Stimulated activated CD4-positive, alpha-beta T cell treated with anti-CD3 and anti-CD28 coated beads, TNF-alpha, amount 100 ng/mL, for 48 hours (primary cell): ENCODE results near the gene CRACDL.
"Not testable (repeated sequence)": the region's sequence is repeated elsewhere in the genome, so short reads cannot be mapped to it uniquely, and the experiment has no call there.

Experiments used
- DNase-seq, 3 donors: peaks; one replicate each; pipeline ENCODE4 v3.0.0-alpha.2; 2020; ENCODE audit warnings: low read depth in 3 of 3

The CRACDL gene

DNA sequence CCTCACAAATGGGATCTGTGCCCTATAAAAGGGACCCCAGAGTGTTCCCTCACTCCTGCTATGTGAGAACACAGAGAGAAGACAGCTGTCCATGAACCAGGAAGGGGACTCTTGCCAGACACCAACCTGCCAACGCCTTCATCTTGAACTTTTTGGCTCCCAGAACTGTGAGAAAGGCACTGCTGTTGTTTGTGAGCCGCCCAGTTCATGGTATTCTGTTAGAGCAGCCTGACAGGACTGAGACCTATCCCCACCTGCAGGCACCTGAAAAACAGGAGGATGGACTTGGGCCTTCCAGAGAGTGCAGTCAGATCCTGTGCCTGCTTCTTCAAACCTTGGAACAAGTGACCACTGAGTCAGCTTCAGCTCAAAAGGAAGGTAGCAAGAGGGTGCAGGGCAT is 51.4 kb downstream of the CRACDL start:
- no peak for DNase-seq

GRCh38 chr2:98883780-98884211 is 52.2 kb downstream of the CRACDL start:
- no peak for DNase-seq

- no peak for DNase-seq
These were observed 52.9 kb downstream of the CRACDL start for GRCh38 chr2:98882971-98883779.

DNA sequence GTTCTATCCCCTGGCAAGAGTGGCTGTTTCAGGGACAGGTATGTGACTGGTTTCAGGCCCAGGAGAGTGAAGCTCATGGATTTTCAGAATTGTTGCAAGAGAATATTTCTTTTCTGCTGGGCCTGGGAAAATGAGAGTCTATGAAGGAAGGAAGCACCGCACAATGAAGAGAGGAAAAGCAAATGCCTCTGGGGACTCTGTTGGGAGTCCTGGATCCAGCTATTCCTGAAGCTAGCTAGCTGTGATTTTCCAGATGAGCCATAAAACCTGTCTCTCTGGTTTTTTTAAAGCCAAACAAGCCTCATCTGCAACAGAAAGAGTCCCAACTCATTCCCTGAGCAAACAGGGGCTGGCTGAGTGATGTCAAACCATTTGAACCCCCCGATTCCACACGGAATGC is 53.7 kb downstream of the CRACDL start:
- no peak for DNase-seq

DNA sequence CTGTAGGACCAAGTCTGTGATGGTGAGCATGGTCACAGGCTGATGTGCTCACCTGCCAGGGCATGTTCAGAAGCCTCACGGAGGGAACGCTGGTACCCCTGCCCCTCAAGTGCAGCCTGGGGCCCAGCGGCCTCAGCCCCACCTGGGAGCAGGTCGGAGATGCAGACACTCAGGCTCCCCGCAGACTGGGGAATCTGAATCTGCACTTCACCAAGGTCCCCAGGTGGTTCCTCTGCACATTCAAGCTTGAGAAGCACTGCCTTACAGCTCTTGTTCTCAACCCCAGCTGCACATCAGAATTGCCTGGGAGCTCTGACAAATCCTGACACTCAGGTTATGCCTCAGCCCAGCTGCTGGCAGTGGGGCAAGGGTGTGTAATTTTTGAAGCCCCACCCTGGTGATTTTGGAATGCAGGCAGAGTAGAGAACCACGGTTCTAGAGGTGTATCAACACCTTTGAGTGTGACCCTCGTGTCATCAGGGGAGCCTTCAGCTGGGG is 54.8 kb downstream of the CRACDL start:
- no peak for DNase-seq

DNA sequence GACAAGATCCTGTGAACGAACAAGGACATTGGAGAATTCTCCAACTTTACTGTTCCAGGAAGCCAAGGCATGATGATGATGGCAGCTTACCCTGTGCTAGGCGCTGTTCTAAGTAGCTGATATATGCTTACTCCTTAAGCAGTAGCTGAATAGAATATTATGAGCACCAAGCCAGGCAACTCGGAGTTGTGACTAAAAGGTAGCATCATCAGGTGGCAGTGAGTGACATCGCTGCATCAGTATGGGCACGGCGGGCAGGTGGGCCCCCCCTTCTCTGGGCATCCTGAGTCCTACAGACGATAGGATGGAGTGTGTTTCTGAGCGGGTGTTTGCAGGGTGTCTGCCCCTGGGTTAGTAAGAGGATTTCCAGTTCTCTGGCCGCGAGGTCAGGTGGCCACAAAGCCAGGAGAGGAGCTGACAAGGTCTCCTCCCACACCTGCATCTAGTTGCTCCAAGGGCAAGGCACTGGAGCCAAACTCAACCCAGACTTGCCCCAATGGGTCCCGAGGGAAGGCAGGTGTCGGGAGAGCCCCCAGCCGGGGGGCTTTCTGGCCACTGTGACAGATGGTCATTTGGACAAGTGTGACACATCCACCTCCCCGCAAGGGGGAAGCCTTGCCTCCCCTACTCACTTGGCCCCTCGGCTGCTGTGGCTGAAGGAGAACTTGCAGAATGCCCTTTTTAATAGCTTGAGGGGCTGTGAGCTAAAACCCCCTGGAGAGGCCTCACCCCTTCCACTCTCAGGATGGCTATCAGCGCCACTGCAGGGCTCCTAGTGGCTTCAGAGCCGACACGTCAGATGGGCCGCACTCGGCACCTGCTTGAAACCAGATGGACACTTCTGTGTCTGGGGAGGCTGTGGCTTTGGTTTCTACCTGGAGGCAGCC is 55.5 kb downstream of the CRACDL start:
- DNase-seq, result no peak

- not testable (repeated sequence) for DNase-seq
These were observed 58.4 kb downstream of the CRACDL start for GRCh38 chr2:98877658-98878057.

DNA sequence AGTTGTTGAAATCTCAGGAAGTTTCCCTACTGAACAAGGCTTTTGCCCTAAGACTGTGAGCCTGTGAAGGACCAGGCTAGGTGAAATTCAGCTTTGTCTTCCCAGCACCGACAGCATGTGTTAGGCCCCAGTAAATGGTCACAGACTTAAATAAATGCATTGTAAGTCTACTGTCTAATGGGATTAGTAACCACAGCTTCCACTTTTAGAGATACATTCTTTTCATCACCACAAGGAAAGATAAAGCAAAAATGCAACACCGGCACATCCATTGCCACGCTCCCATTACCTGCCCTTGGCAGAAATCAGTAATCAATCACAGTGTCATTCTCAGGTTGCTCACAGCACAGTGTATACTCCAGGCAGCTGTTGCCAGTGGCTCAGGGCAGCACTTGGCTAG is 59.3 kb downstream of the CRACDL start:
- no peak for DNase-seq

- DNase-seq, result no peak
These were observed 60.3 kb downstream of the CRACDL start for GRCh38 chr2:98875746-98876145.

DNA sequence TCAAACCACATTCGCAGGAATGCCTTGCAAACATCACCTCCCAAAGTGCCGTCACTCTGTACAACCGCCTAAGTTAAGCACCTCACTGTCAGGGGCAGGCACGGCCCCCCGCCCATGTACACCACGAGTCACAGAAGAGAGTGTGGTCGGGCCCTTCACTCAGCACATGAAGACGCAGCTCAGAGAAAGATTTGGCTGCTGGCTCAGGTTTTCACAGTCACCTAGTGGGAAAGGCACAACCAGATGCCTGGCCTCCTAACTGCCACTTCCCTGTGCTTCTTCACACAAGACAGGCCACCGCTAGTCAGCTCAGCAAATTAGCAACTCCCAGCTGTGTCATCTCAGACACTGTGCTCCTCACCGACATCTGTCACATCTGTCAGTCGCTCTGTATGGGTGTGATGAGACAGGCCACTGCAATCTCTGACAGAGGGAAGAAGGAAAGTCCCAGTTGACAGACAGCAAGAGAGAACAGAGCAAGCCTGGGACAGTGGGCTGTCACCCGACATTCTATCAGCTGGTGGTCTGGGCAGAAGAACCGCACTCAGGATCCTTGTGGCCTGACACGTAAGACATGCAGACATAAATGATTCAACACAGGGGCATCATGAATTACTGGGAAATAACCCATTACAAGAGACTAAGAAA is 60.8 kb downstream of the CRACDL start:
- DNase-seq, result no peak

GRCh38 chr2:98874186-98874689 is 61.8 kb downstream of the CRACDL start:
- DNase-seq, result no peak

- DNase-seq, result no peak
These were observed 63.5 kb downstream of the CRACDL start for GRCh38 chr2:98872526-98872925.

DNA sequence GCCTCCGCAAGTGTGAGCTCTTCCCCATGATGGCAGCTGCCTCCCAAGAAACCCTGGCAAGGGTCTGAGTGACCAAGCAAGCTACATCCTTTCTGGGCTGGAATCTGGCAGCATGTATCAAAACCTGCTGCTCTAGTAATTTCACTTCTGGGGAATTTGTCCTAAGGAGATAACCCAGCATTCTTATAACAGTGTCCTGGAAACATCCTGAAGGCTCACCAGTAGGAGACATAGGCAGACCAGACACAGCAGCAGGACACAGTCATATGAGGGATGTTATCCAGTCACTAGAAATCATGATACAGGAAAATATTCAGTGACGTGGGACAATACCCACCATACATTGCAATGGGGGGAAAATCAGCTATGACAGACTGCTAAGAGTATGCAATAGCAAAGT is 64.5 kb downstream of the CRACDL start:
- no peak for DNase-seq

- no peak for DNase-seq
These were observed 65.4 kb downstream of the CRACDL start for GRCh38 chr2:98870516-98871158.

DNA sequence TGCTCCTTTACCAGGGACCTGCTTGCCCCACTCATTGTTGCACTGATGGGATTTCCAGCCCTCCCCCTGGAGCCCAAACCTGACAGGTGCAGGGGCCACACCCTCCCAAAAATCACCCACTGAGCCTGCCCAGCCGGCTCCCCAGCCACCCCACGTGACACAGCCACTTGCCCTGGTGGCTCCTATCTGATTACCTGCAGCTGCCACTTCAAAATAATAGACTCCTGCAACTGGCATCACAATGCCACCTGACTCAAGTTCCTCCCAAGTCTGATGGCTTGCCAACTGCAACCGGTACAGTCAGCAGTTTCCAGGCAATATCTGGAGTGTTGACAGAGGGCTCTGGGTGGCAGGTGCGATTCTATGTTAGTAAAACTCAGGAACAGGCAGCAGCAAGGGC is 66.2 kb downstream of the CRACDL start:
- DNase-seq, result no peak

GRCh38 chr2:98869272-98869641 is 66.8 kb downstream of the CRACDL start:
- DNase-seq, result no peak

DNA sequence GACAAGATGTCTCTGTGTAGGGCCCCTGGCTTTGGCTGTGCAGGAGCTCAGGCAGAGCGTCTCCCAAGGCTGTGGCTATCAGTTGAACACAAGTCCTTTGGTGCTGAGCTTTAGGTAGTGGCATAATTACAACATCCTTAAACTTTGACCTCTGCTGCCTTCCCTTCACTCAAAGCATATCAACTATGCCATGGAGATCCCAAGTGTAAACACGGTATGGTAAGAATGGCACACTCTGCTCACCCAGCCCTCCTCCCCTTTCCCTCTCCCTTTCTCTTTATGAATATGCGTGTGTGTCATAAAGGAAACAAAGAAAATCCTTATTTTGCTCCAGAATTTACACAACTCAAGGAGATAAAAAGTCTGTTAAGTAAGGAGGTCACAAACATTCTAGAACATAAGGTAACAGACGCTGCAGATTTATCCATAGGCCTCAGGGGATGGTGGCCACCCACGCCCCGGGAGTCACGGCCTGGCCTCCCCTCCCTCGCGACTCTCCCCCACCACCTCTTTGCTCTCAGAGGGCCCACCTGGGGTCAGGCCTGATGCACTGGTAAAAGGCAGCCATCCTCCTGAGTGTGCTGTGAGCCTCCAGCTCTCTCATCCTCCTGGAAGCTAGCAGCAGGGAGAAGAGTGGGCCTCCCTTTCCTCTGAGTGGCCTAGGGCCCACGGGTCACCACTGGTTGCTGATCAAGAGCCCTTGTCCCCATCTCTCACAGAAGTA is 67.3 kb downstream of the CRACDL start:
- no peak for DNase-seq

DNA sequence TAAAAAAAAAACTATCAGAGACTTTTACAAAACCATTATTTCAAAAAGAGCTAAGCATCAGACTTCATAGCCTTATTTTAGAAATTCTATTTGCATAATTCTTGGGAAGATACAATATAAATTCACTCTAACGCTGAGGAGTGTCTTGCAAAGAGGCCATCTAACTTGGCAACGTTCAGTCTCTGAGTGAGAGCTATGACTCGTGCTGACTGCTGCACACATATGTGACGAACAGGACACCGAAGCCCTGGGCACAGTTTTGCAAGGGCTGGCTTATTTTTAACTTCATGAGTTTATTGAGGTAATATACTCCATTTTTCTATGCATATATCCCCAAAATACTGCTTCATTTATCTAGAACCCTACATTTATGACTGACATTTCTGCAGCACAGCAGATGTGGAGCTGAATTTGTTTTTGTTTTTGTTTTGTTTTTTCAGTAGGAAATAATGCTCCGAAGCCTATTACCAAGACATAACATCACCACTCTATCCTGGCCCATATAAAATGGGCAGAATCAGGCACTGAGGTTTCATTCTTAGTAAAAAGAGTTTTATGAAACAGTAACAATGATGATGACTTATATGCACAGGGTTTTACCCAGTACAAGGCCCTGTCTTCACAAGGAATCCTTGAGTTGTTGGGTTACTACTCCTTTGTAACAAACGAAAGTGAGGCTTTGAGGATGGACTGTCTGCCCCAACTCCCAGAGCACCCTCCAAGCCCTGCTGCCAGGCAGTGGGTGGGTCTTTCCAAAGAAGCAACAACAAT is 68.3 kb downstream of the CRACDL start:
- no peak for DNase-seq

DNA sequence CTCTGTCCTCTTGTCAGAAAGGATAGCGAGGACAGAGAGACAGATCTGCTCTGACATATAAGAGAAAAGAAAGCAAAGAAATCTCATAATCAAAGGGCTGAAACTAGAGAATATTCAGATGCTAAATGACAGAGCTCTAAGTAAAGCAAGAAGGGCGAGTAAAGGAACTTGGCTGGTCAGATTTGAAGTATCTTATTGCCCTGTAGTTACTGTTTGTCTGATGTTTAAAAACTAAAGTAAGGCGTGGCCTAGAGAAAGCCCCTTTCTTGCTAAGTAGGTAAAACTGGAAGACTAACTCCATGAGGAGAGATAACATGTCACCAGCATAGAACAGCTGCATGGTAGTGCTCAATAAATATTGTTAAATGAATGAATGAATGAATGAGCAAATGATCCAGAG is 70.0 kb downstream of the CRACDL start:
- no peak for DNase-seq

DNA sequence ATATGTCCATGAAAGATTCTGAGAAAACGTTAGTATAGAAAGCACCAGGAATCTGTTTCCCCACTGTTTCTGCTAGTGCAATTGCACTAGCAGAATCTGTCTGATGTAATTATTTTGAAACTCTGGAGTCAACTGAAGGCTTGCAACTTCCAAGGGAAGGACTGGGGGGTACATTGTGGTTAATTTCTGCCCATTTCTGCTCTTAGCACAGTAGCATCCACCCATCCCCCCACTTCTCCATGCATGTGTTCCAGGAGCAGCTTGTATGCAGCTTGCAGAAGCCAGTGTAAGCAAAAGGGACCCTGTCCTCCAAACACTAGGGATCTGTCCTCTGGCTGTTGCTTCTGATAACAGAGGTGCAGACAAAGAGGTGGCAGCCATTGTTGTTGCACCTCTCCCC is 74.4 kb downstream of the CRACDL start:
- no peak for DNase-seq
